HL-60 (cell line): ENCODE results near the gene CD164L2.

ENCODE experiments used
- POLR2AphosphoS5 ChIP-seq: IDR thresholded peaks from 2 replicates; pipeline ENCODE4 v1.6.1; 2012; ENCODE audit warnings: low read depth
- SPI1 ChIP-seq: IDR thresholded peaks from 2 replicates; pipeline ENCODE4 v1.6.1; 2012; ENCODE audit warnings: low read depth, mild to moderate bottlenecking, borderline replicate concordance
- TF ChIP-seq, protein P1 (sequence below): IDR thresholded peaks from one replicate; pipeline ENCODE4 v1.5.1; 2011; ENCODE audit warnings: low read length, control low read depth, inconsistent platforms; ENCODE audit not compliant: insufficient read depth
- TF ChIP-seq, protein P2 (sequence below): IDR thresholded peaks from 2 replicates; pipeline ENCODE4 v1.6.1; 2012; ENCODE audit warnings: low read depth; ENCODE audit not compliant: insufficient replicate concordance

DNA sequence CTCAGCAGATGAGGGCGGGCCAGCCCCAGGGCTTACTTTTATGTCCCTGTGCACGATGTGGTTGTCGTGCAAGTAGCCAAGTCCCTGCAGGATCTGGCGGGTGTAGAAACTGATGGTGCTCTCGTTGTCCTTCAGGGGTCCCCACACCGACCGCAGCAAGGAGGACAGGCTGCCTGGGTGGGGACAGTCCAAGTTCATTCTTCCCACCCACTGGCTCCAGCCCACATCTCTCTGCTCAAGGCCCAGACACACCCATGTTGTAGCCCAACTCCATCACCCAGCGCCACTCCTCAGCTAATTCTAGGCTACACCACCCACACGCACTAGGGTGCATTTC, 23.3 kb downstream of the CD164L2 start:
- TF ChIP-seq, protein P1, sequence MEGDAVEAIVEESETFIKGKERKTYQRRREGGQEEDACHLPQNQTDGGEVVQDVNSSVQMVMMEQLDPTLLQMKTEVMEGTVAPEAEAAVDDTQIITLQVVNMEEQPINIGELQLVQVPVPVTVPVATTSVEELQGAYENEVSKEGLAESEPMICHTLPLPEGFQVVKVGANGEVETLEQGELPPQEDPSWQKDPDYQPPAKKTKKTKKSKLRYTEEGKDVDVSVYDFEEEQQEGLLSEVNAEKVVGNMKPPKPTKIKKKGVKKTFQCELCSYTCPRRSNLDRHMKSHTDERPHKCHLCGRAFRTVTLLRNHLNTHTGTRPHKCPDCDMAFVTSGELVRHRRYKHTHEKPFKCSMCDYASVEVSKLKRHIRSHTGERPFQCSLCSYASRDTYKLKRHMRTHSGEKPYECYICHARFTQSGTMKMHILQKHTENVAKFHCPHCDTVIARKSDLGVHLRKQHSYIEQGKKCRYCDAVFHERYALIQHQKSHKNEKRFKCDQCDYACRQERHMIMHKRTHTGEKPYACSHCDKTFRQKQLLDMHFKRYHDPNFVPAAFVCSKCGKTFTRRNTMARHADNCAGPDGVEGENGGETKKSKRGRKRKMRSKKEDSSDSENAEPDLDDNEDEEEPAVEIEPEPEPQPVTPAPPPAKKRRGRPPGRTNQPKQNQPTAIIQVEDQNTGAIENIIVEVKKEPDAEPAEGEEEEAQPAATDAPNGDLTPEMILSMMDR = no peak
- TF ChIP-seq SPI1 (no peak), POLR2AphosphoS5 (no peak)
- TF ChIP-seq, protein P2, sequence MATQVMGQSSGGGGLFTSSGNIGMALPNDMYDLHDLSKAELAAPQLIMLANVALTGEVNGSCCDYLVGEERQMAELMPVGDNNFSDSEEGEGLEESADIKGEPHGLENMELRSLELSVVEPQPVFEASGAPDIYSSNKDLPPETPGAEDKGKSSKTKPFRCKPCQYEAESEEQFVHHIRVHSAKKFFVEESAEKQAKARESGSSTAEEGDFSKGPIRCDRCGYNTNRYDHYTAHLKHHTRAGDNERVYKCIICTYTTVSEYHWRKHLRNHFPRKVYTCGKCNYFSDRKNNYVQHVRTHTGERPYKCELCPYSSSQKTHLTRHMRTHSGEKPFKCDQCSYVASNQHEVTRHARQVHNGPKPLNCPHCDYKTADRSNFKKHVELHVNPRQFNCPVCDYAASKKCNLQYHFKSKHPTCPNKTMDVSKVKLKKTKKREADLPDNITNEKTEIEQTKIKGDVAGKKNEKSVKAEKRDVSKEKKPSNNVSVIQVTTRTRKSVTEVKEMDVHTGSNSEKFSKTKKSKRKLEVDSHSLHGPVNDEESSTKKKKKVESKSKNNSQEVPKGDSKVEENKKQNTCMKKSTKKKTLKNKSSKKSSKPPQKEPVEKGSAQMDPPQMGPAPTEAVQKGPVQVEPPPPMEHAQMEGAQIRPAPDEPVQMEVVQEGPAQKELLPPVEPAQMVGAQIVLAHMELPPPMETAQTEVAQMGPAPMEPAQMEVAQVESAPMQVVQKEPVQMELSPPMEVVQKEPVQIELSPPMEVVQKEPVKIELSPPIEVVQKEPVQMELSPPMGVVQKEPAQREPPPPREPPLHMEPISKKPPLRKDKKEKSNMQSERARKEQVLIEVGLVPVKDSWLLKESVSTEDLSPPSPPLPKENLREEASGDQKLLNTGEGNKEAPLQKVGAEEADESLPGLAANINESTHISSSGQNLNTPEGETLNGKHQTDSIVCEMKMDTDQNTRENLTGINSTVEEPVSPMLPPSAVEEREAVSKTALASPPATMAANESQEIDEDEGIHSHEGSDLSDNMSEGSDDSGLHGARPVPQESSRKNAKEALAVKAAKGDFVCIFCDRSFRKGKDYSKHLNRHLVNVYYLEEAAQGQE = no peak
